Measurements from ENCODE around the gene ATF6.

ATF6 gene, protein sequence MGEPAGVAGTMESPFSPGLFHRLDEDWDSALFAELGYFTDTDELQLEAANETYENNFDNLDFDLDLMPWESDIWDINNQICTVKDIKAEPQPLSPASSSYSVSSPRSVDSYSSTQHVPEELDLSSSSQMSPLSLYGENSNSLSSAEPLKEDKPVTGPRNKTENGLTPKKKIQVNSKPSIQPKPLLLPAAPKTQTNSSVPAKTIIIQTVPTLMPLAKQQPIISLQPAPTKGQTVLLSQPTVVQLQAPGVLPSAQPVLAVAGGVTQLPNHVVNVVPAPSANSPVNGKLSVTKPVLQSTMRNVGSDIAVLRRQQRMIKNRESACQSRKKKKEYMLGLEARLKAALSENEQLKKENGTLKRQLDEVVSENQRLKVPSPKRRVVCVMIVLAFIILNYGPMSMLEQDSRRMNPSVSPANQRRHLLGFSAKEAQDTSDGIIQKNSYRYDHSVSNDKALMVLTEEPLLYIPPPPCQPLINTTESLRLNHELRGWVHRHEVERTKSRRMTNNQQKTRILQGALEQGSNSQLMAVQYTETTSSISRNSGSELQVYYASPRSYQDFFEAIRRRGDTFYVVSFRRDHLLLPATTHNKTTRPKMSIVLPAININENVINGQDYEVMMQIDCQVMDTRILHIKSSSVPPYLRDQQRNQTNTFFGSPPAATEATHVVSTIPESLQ

GRCh38 chr1:161766102-161766981 lies at the start of gene ATF6:
Gene ATF6, plus strand, starts transcription at chr1:161766320. Its CDS starts 41 bp downstream, at chr1:161766361.
- H3K4me3 ChIP-seq (ENCODE audit: low read depth, low read length), result peak within 1 kb of the TSS; percentile 86
- peak; percentile 93 for DNase-seq (ENCODE audit: low read depth)
- TF ChIP-seq CTCF (IDR thresholded peaks at IDR 0.05; ENCODE audit: insufficient read depth, low read depth, low read length, missing control alignments), result no peak

- TF ChIP-seq CTCF (IDR thresholded peaks at IDR 0.05; ENCODE audit: insufficient read depth, low read depth, low read length, missing control alignments), result no peak
- peak; percentile 51 for DNase-seq (ENCODE audit: low read depth)
- H3K4me3 ChIP-seq (ENCODE audit: low read depth, low read length), result peak overlapping the region; percentile 22; the same call in 1 of the 2 replicates
Observed at GRCh38 chr1:161718559-161719324, 47.4 kb upstream of the ATF6 start.

DNA sequence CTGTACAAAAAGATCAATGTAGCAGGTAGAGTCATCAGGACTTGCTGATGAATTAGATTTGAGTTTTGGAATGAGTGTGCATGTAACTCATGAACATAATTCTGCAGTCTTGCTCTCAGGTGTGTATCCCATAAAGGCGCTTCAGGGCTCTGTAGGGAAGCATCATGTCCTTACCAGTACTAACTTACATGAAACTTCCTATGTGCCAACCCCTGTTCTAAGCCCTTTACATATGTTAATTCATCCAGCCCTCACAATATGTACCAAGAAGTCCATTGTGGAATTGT lies 46.9 kb upstream of the ATF6 start:
- no peak for TF ChIP-seq CTCF (IDR thresholded peaks at IDR 0.05; ENCODE audit: insufficient read depth, low read depth, low read length, missing control alignments)
- H3K4me3 ChIP-seq (ENCODE audit: low read depth, low read length), result no peak overlapping the region
- DNase-seq (ENCODE audit: low read depth), result peak; percentile 44

DNA sequence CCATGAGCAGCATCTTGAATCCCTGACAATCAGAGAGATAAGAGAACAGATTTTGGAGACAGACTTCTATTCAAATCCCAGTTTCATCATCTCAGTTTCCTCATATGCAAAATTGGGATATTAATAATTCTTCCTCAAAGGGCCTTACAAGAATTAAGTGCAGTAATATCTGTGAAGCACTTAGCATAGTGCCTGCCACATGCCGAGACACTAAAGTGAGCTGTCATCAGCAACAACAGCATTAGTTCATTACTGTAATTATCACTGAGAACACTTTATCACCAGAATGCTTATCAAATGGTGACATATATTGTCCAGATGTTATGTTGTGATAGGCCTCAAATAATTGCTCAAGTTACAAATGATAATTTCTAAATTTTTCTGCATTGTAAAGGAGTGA lies 45.7 kb upstream of the ATF6 start:
- TF ChIP-seq CTCF (IDR thresholded peaks at IDR 0.05; ENCODE audit: insufficient read depth, low read depth, low read length, missing control alignments), result no peak
- DNase-seq (ENCODE audit: low read depth), result no peak
- no peak overlapping the region for H3K4me3 ChIP-seq (ENCODE audit: low read depth, low read length)

GRCh38 chr1:161720956-161721737 lies 45.0 kb upstream of the ATF6 start, which contains the start of gene FCRLB:
Gene FCRLB, plus strand, starts transcription at chr1:161721544. Its CDS starts 1,129 bp downstream, at chr1:161722673.
- no peak within 1 kb of the TSS for H3K4me3 ChIP-seq (ENCODE audit: low read depth, low read length)
- TF ChIP-seq CTCF (IDR thresholded peaks at IDR 0.05; ENCODE audit: insufficient read depth, low read depth, low read length, missing control alignments), result no peak
- DNase-seq (ENCODE audit: low read depth), result no peak
